IMR-90 (cell line): Measurements from ENCODE around the gene MORF4L2. TPM values are rescaled to one million over a fixed set of nuclear protein-coding genes. Genes with fewer than 3 reads are reported as not detected.
A peak's percentile ranks its signal among the peaks of the same experiment; 100 is the strongest.

ENCODE experiments used
- ATAC-seq: fragments of 200-7000 bp; cut with Tn5 transposase; 2 replicates; pipeline ENCODE4 v1.9.1; 2020; ENCODE audit warnings: low read depth, mild to moderate bottlenecking, moderate library complexity
- BruUV-seq: library from RNA; stranded (reverse); fragments of 400-500 nt; replicated peaks from 2 replicates; lab custom pipeline; 2021; lab: Mats Ljungman, UMichigan
- CTCF ChIA-PET: fragments of 300-600 bp; formaldehyde crosslinking; extraction: SDS; loops from one replicate; lab custom pipeline; 2021; ENCODE audit warnings: antibody characterized with exemption; lab: Yijun Ruan, JAX
- POLR2A ChIA-PET: fragments of 300-600 bp; sonication (Branson Sonifier 250); formaldehyde crosslinking; loops from one replicate; lab custom pipeline; 2022; ENCODE audit warnings: antibody characterized with exemption; ENCODE audit not compliant: unreplicated experiment; lab: Charles Lee
- DNase-seq: peaks from one replicate; pipeline ENCODE4 v3.0.0; 2013
- H2AFZ ChIP-seq: replicated peaks from 2 replicates; pipeline ENCODE3; 2013; ENCODE audit warnings: low read length, mild to moderate bottlenecking; ENCODE audit not compliant: poor library complexity
- H2AK5ac ChIP-seq: 2 replicates; pipeline ENCODE4 v1.6.1; 2013; ENCODE audit warnings: low read depth, low read length, inconsistent platforms
- H2AK9ac ChIP-seq: replicated peaks from 2 replicates; pipeline ENCODE3; 2013; ENCODE audit warnings: mild to moderate bottlenecking, low read depth, low read length, moderate library complexity; ENCODE audit not compliant: poor library complexity
- H2BK120ac ChIP-seq: 2 replicates; pipeline ENCODE4 v1.6.1; 2013; ENCODE audit warnings: low read depth, low read length, inconsistent platforms
- H2BK15ac ChIP-seq: 3 replicates; pipeline ENCODE4 v1.6.1; 2013; ENCODE audit warnings: low read depth, low read length, inconsistent platforms
- H2BK20ac ChIP-seq: 2 replicates; pipeline ENCODE4 v1.6.1; 2013; ENCODE audit warnings: low read depth, mild to moderate bottlenecking, inconsistent platforms, low read length, moderate library complexity
- H2BK5ac ChIP-seq: 2 replicates; pipeline ENCODE4 v1.6.1; 2013; ENCODE audit warnings: mild to moderate bottlenecking, low read depth, low read length, inconsistent platforms; ENCODE audit not compliant: poor library complexity, severe bottlenecking
- H3K14ac ChIP-seq: replicated peaks from 2 replicates; pipeline ENCODE4 v1.6.1; 2013; ENCODE audit warnings: low read depth, low read length, inconsistent platforms
- H3K18ac ChIP-seq: 2 replicates; pipeline ENCODE4 v1.6.1; 2013; ENCODE audit warnings: low read depth, low read length, control low read depth
- H3K23ac ChIP-seq: 2 replicates; pipeline ENCODE4 v1.6.1; 2013; ENCODE audit warnings: low read depth, low read length, inconsistent platforms
- H3K27ac ChIP-seq: 2 replicates; pipeline ENCODE4 v1.5.1; 2013; ENCODE audit warnings: mild to moderate bottlenecking, control low read depth, low read length; ENCODE audit not compliant: insufficient read depth
- H3K27me3 ChIP-seq: 2 replicates; pipeline ENCODE4 v1.6.1; 2013; ENCODE audit warnings: low read length; ENCODE audit not compliant: control insufficient read depth, insufficient read depth
- H3K36me3 ChIP-seq: 2 replicates; pipeline ENCODE4 v1.6.1; 2013; ENCODE audit warnings: low read length, mixed read lengths; ENCODE audit not compliant: control insufficient read depth, insufficient read depth
- H3K4ac ChIP-seq: 2 replicates; pipeline ENCODE4 v1.6.1; 2013; ENCODE audit warnings: low read depth, low read length, inconsistent platforms
- H3K4me1 ChIP-seq: 2 replicates; pipeline ENCODE4 v1.6.1; 2013; ENCODE audit warnings: low read length, mixed read lengths; ENCODE audit not compliant: control insufficient read depth, insufficient read depth
- H3K4me2 ChIP-seq: 2 replicates; pipeline ENCODE4 v1.6.1; 2013; ENCODE audit warnings: low read depth, mild to moderate bottlenecking, control low read depth, low read length, moderate library complexity
- H3K4me3 ChIP-seq: 2 replicates; pipeline ENCODE4 v1.5.1; 2013; ENCODE audit warnings: low read depth, mild to moderate bottlenecking, control low read depth, low read length, moderate library complexity; ENCODE audit not compliant: insufficient read depth
- H3K56ac ChIP-seq: 2 replicates; pipeline ENCODE4 v1.6.1; 2013; ENCODE audit warnings: low read length, inconsistent platforms; ENCODE audit not compliant: insufficient read depth; ENCODE audit errors: extremely low read depth
- H3K79me1 ChIP-seq, 2 experiments: 2 replicates each; pipeline ENCODE4 v1.6.1; 2013; ENCODE audit warnings: low read length in 2 of 2, inconsistent platforms in 1 of 2, low read depth in 1 of 2
- H3K9ac ChIP-seq: 2 replicates; pipeline ENCODE4 v1.6.1; 2013; ENCODE audit warnings: low read depth, low read length, control low read depth
- H3K9me1 ChIP-seq: 2 replicates; pipeline ENCODE4 v1.6.1; 2013; ENCODE audit warnings: low read length, inconsistent platforms; ENCODE audit not compliant: insufficient read depth
- H3K9me3 ChIP-seq: 2 replicates; pipeline ENCODE4 v1.6.1; 2013; ENCODE audit warnings: low read length; ENCODE audit not compliant: control insufficient read depth, insufficient read depth
- H4K20me1 ChIP-seq: 2 replicates; pipeline ENCODE4 v1.6.1; 2013; ENCODE audit warnings: low read length, inconsistent platforms; ENCODE audit not compliant: insufficient read depth
- H4K5ac ChIP-seq: 2 replicates; pipeline ENCODE4 v1.6.1; 2013; ENCODE audit warnings: mild to moderate bottlenecking, low read depth, low read length, control low read depth
- H4K8ac ChIP-seq, 2 experiments: 2 replicates each; pipeline ENCODE4 v1.6.1; 2013; ENCODE audit warnings: low read depth in 2 of 2, low read length in 2 of 2, control low read depth in 1 of 2, inconsistent platforms in 1 of 2
- H4K91ac ChIP-seq: 2 replicates; pipeline ENCODE4 v1.6.1; 2013; ENCODE audit warnings: low read depth, low read length, inconsistent platforms; ENCODE audit not compliant: insufficient read depth
- BHLHE40 ChIP-seq: fragments of 150-350 bp; IDR thresholded peaks from 2 replicates; pipeline ENCODE4 v1.6.1; 2016; ENCODE audit warnings: mild to moderate bottlenecking, low read depth, low read length
- CEBPB ChIP-seq: IDR thresholded peaks from 2 replicates; pipeline ENCODE4 v1.6.1; 2012; ENCODE audit warnings: low read depth, low read length, improper control_type of control experiment
- FOS ChIP-seq: fragments of 150-350 bp; IDR thresholded peaks from 2 replicates; pipeline ENCODE4 v1.6.1; 2016; ENCODE audit warnings: low read depth, low read length
- MAFK ChIP-seq: IDR thresholded peaks from 2 replicates; pipeline ENCODE4 v1.6.1; 2012; ENCODE audit warnings: low read depth, low read length, improper control_type of control experiment
- MAZ ChIP-seq: IDR thresholded peaks from 2 replicates; pipeline ENCODE4 v1.6.1; 2012; ENCODE audit warnings: low read depth, mild to moderate bottlenecking, low read length, improper control_type of control experiment, moderate library complexity, borderline replicate concordance
- MXI1 ChIP-seq: IDR thresholded peaks from 2 replicates; pipeline ENCODE4 v1.6.1; 2012; ENCODE audit warnings: low read depth, mild to moderate bottlenecking, low read length, moderate library complexity, borderline replicate concordance
- NFE2L2 ChIP-seq: fragments of 150-350 bp; IDR thresholded peaks from 2 replicates; pipeline ENCODE4 v1.6.1; 2016; ENCODE audit warnings: low read depth, mild to moderate bottlenecking, low read length
- RAD21 ChIP-seq: IDR thresholded peaks from 2 replicates; pipeline ENCODE4 v1.6.1; 2012; ENCODE audit warnings: low read length, improper control_type of control experiment
- RCOR1 ChIP-seq: IDR thresholded peaks from 2 replicates; pipeline ENCODE4 v1.6.1; 2012; ENCODE audit warnings: mild to moderate bottlenecking, low read length, improper control_type of control experiment; ENCODE audit not compliant: insufficient replicate concordance
- RFX5 ChIP-seq: IDR thresholded peaks from 2 replicates; pipeline ENCODE4 v1.8.0; 2012; ENCODE audit warnings: low read depth, mild to moderate bottlenecking, low read length, moderate library complexity
- SMC3 ChIP-seq: fragments of 150-350 bp; IDR thresholded peaks from 2 replicates; pipeline ENCODE4 v1.6.1; 2016; ENCODE audit warnings: low read depth, mild to moderate bottlenecking, antibody characterized with exemption, low read length, moderate library complexity
- dilution Hi-C: fragments of 300-500 bp; cut with HindIII; formaldehyde crosslinking; loops from one replicate; pipeline ENCODE4 v1.14.3; 2018; ENCODE audit warnings: low sequenced_read_pairs; ENCODE audit not compliant: unreplicated experiment
- in situ Hi-C: fragments of 300-500 bp; cut with MboI; formaldehyde crosslinking; loops from 3 replicates; pipeline ENCODE4 v1.14.3; 2019; ENCODE audit warnings: low sequenced_read_pairs, inconsistent platforms, mixed read lengths
- intact Hi-C: fragments of 100-400 bp; cut with micrococcal nuclease; formaldehyde crosslinking; loops from 2 replicates; pipeline ENCODE4 v1.10.0; 2022
- polyA plus RNA-seq, 3 experiments: library from polyadenylated mRNA; depleted of rRNA; stranded (reverse); fragments of >200 nt; gene quantifications; 2 replicates each; pipeline ENCODE4 v1.2.3, GENCODE V29; 2012; ENCODE audit warnings: low replicate concordance in 1 of 3
- total RNA-seq: library from RNA; depleted of rRNA; stranded (reverse); fragments of >200 nt; gene quantifications from 2 replicates; pipeline ENCODE4 v1.2.3, GENCODE V29; 2012
- TF ChIP-seq, protein P1 (sequence below): fragments of 150-350 bp; IDR thresholded peaks from 2 replicates; pipeline ENCODE4 v1.6.1; 2017; ENCODE audit warnings: mild to moderate bottlenecking, antibody characterized with exemption, low read length, low read depth

MORF4L2 gene
- total and polyA plus RNA-seq, 2 of the 4 experiments (the other 2 are of a cell fraction) = 795 to 1,218 TPM

DNA sequence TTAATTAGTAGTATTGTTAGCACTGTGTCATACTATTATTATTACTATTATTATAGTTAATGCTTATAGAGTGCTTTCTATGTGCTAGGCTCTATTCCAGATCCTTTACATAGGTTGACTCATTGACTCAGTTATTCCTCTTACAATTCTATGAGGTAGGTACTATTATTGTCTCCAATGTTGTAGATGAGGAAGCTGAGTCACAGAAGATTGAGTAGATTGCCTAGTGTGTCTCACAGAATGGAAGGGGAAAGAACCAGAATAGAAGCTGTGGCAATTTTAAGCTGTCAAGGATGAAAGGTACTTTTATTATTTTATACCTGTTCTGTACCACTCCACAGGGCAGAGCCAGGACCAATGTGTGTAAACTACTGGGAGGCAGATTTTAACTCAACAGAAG is 59.6 kb downstream of the MORF4L2 start:
- no peak overlapping the region for H2AK9ac ChIP-seq
- ATAC-seq (no peak), DNase-seq (peak; percentile 55)
- no peak overlapping the region for H3K4me2 ChIP-seq
- no peak overlapping the region for H3K4ac ChIP-seq
- no peaks in the 10 kb centered on the region for H3K27me3 ChIP-seq
- H3K79me1 ChIP-seq = peaks cover 0 to 9% of the 10 kb centered on the region in 2 experiments; a peak in 1 of 4 replicates
- H3K27ac ChIP-seq = no peak overlapping the region
- TF ChIP-seq, protein P1, sequence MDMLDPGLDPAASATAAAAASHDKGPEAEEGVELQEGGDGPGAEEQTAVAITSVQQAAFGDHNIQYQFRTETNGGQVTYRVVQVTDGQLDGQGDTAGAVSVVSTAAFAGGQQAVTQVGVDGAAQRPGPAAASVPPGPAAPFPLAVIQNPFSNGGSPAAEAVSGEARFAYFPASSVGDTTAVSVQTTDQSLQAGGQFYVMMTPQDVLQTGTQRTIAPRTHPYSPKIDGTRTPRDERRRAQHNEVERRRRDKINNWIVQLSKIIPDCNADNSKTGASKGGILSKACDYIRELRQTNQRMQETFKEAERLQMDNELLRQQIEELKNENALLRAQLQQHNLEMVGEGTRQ = no peak
- no peak for TF ChIP-seq SMC3
- TF ChIP-seq MAFK = no peak
- no peak for TF ChIP-seq FOS
- TF ChIP-seq MXI1 = no peak
- TF ChIP-seq BHLHE40 = no peak
- TF ChIP-seq RAD21 = no peak
- TF ChIP-seq CEBPB = no peak
- TF ChIP-seq NFE2L2 = no peak
- TF ChIP-seq MAZ = no peak
- TF ChIP-seq RFX5 = no peak
- TF ChIP-seq RCOR1 = no peak
- dilution Hi-C loops (no loop called here), intact Hi-C loops (loop anchor here (5.0 kb wide), 1 partner anchor 50 kb away; no protein-coding TSS in a partner anchor), in situ Hi-C loops (no loop called here)
- H4K5ac ChIP-seq = no peak overlapping the region
- H2BK5ac ChIP-seq = no peak overlapping the region
- no peak overlapping the region for H4K8ac ChIP-seq
- H4K20me1 ChIP-seq = no peaks in the 10 kb centered on the region
- peaks cover 3% of the 10 kb centered on the region; the same call in 1 of the 2 replicates for H3K9me1 ChIP-seq
- H4K91ac ChIP-seq = no peak overlapping the region
- no peak overlapping the region for H2BK120ac ChIP-seq
- H3K4me3 ChIP-seq = no peak overlapping the region
- H2AK5ac ChIP-seq = no peak overlapping the region
- H2AFZ ChIP-seq = no peak overlapping the region
- no peak overlapping the region for H3K56ac ChIP-seq
- H3K14ac ChIP-seq = no peak overlapping the region
- H3K9me3 ChIP-seq = no peaks in the 10 kb centered on the region
- H3K4me1 ChIP-seq = no peaks in the 10 kb centered on the region
- no peaks in the 10 kb centered on the region for H3K36me3 ChIP-seq
- ChIA-PET CTCF (no interaction called here), POLR2A (no interaction called here)
- H3K23ac ChIP-seq = no peak overlapping the region
- no peak overlapping the region for H3K9ac ChIP-seq
- no peak overlapping the region for H2BK20ac ChIP-seq
- H2BK15ac ChIP-seq = no peak overlapping the region
- BruUV-seq = no TSS peak
- no peak overlapping the region for H3K18ac ChIP-seq
